ENCODE measurements around the gene RET.
A peak's percentile ranks its signal among the peaks of the same experiment; 100 is the strongest.

- no peak for TF ChIP-seq EZH2 (IDR thresholded peaks at IDR 0.05; ENCODE audit: borderline replicate concordance)
- TF ChIP-seq, protein P1, sequence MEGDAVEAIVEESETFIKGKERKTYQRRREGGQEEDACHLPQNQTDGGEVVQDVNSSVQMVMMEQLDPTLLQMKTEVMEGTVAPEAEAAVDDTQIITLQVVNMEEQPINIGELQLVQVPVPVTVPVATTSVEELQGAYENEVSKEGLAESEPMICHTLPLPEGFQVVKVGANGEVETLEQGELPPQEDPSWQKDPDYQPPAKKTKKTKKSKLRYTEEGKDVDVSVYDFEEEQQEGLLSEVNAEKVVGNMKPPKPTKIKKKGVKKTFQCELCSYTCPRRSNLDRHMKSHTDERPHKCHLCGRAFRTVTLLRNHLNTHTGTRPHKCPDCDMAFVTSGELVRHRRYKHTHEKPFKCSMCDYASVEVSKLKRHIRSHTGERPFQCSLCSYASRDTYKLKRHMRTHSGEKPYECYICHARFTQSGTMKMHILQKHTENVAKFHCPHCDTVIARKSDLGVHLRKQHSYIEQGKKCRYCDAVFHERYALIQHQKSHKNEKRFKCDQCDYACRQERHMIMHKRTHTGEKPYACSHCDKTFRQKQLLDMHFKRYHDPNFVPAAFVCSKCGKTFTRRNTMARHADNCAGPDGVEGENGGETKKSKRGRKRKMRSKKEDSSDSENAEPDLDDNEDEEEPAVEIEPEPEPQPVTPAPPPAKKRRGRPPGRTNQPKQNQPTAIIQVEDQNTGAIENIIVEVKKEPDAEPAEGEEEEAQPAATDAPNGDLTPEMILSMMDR (IDR thresholded peaks at IDR 0.05; ENCODE audit: poor library complexity), result peak; percentile 14
Observed at GRCh38 chr10:43170491-43170890, 93.6 kb downstream of the RET start.

All from hepatocyte (in vitro differentiated cells).